Suprapubic skin (tissue), 4 donors: ENCODE results near the gene ATG5.
"Not testable (repeated sequence)": the region's sequence is repeated elsewhere in the genome, so short reads cannot be mapped to it uniquely, and the experiment has no call there.

Source experiments
- CTCF ChIP-seq, 2 donors: fragments of 200-600 bp in 1 of 2; fragments of 450-650 bp in 1 of 2; sonication (generic) in 1 of 2; IDR thresholded peaks; one replicate each; pipeline ENCODE4 v1.5.1; 2016 to 2019; ENCODE audit warnings: antibody characterized with exemption in 2 of 2, mild to moderate bottlenecking in 1 of 2, moderate library complexity in 1 of 2
- EP300 ChIP-seq: sonication (generic); formaldehyde crosslinking; IDR thresholded peaks from one replicate; pipeline ENCODE4 v1.6.1; 2017; ENCODE audit warnings: antibody characterized with exemption
- POLR2A ChIP-seq, 2 donors: fragments of 450-650 bp; IDR thresholded peaks; one replicate each; pipeline ENCODE4 v1.6.1; 2017; ENCODE audit warnings: antibody characterized with exemption in 2 of 2, mild to moderate bottlenecking in 2 of 2, moderate library complexity in 2 of 2
- POLR2AphosphoS5 ChIP-seq, 3 donors: sonication (generic); formaldehyde crosslinking; IDR thresholded peaks; one replicate each; pipeline ENCODE4 v1.6.1; 2017; ENCODE audit warnings: antibody characterized with exemption in 3 of 3

GRCh38 chr6:106269268-106269919 is 56.2 kb downstream of the ATG5 start:
- TF ChIP-seq EP300; POLR2AphosphoS5 (IDR thresholded peaks at IDR 0.05); CTCF (IDR thresholded peaks at IDR 0.05); POLR2A (IDR thresholded peaks at IDR 0.05): not testable (repeated sequence)
